Activated T-cell treated with anti-CD3 and anti-CD28 coated beads, Interleukin-2, amount 50 U/mL, for 1 hour (primary cell): ENCODE measurements around the gene HEXIM1.
"Not testable (repeated sequence)": the region's sequence is repeated elsewhere in the genome, so short reads cannot be mapped to it uniquely, and the experiment has no call there.

ENCODE experiments used
- DNase-seq: peaks from one replicate; pipeline ENCODE4 v3.0.0-alpha.2; 2020

Gene HEXIM1

DNA sequence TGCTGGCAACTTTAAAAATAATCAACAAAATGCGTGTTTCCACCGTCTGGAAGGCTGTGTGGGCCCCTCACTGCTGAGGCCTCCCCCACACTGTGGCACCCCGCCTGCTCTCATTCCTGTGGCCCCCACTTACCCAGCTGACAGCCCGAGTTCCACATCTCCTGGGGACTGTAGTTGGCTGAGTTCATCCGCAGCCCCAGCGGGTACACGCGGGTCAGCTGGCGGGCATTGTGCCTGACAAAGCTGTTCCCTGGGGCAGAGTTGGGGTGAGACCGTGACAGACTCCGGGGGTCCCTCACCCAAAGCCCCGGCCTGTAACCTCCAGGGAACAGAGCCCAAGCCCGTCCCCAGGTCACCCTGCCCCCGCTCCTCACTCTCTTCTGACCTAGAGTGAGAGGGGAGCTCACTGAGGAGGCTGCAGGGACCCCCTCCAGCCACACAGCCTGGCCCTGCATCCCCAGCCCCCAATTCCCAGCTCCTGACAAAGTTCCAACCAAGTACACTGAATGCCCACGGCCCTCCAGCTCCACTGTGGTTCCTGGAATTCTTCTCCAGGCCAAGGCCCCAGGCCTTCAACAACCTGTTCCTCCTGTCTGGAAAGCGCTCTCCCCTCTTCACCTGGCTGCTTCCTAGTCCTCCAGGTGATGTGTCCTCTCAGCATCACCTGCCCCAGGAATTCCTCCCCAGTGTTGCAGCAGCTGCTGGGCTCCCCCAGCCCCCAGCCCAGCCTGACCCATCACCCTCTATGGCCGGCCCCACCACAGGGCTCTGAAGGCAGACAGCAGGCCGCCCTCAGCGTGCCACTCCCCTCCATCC lies 34.0 kb upstream of the HEXIM1 start:
- DNase-seq, result no peak

DNA sequence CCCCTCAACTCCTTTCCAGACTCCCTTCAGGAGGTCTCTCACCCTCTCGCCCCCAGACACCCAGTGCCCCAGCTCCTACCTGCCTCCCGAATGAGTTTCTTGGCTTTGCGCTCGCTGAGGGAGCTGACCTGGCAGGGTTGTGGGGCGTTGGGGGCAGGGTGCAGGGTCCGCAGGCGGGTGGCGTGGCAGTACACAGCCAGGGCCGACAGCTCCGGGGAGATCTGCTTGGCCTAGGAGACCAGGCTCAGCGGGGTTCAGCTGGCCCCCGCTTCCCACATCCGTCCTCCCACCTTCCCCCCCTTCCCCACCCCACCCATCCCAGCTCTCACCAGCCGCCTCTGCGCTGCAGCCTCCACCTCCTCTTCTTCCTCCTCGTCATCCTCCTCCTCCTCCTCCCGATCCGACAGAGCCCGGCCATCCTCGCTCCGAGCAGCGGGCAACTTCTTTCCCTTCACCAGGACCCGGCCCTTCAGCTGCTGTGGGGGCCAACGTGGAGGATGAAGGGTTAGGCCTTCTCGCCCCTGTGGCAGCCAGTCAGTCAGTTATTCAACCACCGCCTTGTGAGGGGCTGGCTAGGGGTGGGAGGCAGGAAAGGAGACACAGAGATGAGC lies 33.2 kb upstream of the HEXIM1 start:
- no peak for DNase-seq

DNA sequence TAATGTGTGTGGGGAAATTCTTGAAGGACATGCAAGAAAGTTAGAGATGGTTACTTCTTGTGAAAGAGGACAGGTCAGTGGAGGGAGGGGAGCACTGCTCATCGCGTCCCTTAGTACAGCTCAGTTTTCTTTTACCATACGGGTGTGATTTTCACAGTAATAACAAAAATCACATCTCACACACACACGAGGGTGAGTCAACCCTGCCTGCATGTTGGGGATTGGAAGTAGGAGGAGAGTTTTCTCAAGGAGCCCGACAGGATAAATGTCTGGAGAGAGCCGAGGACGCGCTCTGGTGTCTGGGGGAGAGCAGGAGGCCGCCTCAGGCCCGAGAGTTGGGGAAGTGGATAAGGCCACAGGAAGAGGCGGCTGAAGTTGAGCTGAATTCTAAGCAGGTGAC lies 32.4 kb upstream of the HEXIM1 start:
- no peak for DNase-seq

DNA sequence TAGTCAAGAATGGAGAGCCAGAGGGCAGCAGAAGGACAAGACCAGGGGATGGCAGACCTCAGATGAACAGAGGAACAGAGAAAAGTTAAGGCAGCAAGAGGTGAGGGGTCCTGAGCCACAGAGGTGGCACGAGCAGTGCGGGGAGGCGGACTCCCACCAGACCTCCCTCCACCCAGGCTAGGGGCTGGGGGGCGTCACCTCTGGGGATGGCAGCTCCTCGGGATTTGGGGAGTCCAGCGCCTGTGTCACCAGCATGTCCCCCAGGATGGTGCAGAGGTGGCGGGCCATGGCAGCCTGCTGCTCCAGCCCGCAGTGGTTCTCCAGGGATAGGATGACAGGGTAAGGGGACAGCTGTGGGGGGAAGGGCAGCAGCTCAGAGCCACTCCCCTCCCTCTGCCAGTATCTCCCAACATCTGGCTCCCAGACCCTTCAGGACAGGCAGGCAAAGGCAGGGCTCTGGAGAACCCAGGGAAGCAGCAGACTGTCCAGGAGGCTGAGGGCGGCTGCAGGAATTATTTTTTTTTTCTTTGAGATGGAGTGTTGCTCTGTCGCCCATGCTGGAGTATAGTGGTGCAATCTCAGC lies 31.8 kb upstream of the HEXIM1 start:
- DNase-seq, result no peak

DNA sequence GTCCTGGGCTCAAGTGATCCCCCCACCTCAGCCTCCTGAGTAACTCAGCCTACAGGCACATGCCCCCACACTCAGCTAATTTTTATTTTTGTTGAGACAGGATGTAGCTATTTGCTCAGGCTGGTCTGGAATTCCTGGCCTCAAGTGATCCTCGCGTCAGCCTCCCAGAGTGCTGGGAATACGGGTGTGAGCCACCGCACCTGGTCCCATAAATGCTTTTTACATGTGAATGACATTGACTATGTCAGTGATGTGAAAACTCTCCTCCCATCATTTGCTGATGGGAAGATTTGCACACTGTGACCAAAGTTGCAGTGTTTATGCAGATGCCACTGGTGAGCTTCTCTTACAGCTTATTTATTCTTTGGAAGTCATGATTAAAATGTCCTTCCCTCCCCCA lies 30.9 kb upstream of the HEXIM1 start:
- no peak for DNase-seq

DNA sequence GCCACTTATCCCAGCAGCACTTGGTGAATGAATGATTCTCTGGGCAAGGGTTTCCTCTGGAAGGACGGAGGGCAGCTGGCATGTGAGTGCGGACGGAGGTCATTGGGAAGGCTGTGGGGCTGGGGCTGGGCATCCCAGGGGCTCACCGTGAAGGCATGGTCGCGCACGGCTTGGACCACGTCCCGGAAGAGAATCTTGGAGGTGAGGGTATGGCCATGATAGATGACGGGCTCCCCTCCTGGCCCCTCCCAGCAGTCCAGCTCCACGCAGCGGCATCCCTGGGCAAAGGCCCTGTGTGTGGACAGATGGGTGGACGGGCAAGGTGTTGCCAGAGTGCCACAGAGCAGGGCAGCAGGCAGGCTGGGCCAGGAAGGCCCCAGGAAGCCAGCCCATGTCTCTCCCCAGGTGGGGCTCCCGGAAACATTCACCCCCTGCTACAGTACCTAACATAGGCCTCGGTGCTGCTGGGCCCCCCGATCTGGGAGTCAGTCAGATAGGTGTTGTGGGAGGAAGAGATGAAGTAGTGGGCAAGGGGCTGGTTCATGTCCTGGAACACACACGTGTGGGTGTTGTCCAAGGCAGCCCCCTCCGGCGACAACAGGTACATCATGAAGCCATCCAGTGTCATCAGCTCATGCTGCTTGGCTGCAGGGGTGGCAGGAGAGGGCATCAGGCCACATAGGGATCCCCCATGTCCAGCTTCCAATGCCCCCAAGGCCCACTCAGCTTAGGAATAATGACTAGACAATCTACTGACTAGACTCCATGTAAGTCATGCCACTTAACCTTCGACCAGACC lies 30.2 kb upstream of the HEXIM1 start:
- no peak for DNase-seq

DNA sequence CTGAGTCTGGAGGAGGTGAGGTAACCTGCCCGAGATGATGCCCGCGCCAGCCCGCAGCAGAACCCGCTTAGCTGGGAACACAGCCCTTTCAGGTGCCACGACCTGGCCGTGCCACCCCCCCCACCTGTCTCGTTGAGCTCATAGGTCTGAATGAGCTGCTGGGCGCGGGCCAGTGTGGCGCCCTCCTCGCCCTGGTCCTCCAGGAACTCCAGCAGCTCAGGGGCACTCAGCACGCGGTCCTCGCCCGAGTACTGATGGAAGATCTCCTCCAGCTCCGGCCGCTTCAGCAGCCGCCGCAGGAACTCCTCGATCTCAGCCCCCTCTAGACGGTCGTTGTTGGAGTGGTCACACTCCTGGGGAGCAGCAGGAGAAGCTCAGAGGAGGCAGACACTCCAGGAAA lies 29.6 kb upstream of the HEXIM1 start:
- DNase-seq, result no peak

DNA sequence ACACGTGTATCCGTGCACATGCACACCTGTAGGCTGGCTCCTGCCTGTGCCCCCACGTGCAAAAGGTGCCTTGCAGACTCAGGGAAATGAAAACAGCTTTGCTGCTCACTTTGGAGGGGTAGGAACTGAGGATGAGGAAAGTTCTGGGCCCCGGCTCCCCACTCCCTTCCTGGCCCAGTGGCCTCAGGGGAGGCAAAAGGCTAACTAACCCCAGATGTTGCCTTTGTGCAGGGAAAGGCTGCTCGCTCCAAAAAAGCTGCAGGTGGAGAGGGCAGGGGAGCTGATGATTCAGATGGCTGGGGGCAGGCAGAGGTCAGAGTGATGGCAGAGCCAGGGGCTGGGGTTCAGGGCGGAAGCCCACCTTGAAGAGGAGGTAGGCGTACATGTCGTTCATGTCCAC lies 28.3 kb upstream of the HEXIM1 start:
- DNase-seq, result no peak

DNA sequence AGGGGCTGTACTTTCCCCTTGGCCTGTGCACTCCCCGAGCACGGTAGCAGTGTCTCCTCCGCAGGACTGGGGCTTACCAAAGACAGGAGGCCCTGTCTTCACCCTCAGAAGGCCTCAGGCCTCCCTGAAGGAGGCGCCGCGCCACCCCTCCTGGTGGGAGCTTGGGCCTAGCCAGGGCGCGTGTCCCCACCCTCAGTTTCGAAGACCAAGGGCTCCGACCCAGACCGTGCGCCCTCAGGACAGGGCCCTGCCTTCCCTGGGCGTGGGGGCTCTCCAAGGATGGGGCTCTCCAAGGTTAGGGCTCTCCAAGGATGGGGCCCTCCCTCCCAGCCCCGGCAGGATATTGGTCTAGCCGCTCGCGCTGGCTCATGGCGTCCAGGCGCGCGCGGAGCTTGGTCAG lies 27.7 kb upstream of the HEXIM1 start:
- DNase-seq, result no peak

DNA sequence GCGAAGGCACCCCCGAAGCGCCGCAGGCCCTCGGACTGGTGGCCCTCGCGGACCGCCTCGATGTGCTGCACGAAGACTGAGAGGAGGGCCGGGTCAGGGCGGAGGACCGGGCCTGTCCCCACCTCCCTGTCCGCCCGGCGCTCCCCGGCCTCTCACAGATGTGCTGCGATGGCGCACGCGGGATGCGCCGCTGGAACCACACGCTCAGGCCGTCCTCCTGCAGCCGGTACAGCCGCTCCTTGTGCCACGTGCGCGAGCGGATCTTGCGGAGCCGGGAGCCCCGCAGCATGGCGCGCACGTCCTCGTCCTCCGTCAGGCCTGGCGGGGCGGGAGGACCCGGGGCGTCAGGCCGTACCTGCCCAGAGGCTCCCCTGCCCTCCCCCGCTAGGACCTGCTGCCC lies 27.2 kb upstream of the HEXIM1 start:
- no peak for DNase-seq

DNA sequence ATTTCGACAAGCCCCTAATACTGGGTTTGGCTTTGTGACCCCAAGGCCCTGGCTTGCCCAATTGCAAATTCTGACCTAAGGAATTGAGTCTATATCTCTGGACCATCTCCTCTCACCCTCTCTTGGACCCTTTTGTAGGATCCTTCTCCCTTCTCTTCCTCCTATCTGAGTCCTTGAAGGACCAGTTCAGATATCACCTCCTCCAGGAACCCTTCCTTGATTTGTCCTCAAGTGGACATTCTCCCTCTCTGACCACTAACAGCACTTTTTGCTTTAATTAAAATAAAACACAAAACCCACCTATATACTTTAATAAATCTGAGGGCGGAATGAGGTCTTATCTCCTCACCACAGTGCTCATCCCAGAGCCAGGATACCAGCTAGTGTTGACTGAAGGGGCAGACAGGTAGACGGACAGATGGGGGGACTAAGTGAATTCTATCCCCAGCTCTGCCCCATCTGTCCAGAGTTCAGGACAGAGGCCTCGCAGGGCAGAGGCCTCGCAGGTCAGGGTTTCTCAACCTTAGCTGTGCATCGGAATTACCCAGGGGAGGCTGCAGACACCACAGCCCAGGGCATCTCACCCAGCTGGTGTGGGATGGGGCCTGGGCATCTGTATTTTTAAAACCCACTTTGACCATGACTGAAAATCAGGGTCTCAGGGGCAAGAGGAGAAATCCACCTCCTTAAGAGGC lies 25.1 kb upstream of the HEXIM1 start:
- no peak for DNase-seq

DNA sequence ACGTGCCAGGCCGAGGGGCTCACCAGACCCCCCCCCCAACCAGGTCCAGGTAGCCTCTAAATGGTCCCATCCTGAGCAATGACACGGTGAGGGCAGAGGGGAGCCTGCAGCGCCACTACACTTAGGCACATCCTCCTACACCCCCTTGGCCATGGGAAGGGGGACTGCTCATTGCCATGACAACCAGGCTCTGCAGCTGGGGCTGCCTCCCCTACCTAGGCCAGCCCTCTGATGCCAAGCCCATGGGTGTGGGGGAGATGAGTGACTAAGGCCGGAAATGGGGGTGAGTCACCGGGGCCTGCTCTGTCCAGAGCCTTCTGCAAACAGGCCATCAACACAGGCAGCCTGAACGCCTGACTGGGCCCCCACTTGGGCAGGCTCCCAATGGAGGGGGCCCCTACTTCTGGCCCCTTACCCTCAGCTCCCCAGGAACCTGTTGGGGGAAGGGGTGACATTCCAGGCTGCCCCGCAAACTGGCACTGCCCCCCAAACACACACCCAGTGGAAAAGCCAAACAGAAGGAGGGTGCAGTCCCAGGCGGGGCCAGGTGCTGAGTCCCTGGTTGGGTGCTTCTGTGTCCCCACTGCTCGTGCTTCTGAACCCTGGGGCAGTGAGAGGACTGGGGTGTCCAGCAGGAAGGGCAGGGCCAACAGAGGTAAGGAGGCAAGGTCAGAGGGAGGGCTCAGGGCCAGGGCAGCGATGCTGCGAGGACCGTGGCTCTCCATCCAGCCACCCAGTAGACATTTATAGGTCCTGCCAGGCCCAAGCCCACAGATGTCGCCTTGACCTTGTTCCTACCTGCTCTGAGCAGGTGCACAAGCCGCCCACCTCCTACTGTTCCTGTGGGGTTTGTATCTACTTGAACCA lies 24.1 kb upstream of the HEXIM1 start:
- DNase-seq, result no peak

DNA sequence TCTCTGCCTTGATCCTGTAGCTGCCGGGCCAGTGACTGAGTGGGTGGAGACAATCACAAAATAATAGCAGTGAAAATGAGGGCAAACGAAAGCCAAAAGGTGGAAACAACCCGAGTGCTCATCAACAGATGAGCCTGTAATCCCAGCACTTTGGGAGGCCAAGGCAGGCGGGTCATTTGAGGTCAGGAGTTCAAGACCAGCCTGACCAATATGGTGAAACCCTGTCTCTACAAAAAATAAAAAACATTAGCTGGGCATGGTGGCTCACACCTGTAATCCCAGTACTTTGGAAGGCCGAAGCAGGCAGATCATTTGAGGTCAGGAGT lies 23.5 kb upstream of the HEXIM1 start:
- DNase-seq, result not testable (repeated sequence)

DNA sequence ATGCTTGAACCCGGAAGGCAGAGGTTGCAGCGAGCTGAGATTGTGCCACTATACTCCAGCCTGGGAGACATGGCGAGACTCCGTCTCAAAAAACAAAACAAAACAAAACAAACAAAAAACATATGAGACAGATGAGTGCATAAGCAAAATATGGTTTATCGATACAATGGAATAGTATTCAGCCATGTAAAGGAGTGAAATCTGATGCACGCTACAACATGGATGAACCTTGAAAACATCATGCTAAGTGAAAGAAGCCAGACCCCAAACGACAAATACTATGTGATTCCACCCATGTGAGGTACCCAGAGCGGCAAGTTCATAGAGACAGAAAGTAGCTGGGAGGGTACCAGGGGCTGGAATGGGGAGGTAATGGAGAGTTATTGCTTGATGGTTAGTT lies 22.8 kb upstream of the HEXIM1 start:
- no peak for DNase-seq

DNA sequence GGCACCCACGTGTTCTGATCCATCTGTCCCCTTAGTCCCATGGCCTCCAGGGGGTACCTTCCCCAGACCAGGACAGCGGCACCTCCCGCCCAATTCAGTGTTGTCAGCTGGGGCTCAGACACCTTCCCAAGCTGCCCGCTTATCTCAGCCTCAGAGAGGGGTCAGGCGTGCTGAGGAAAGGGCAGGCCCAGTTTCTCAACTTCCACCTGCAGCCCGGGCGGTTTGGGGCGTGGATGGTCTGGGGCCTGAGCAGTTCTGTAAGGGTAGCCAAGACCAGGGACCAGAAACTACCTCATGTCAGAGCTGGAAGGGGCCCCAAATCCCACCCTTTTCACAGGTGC lies 21.1 kb upstream of the HEXIM1 start:
- no peak for DNase-seq

DNA sequence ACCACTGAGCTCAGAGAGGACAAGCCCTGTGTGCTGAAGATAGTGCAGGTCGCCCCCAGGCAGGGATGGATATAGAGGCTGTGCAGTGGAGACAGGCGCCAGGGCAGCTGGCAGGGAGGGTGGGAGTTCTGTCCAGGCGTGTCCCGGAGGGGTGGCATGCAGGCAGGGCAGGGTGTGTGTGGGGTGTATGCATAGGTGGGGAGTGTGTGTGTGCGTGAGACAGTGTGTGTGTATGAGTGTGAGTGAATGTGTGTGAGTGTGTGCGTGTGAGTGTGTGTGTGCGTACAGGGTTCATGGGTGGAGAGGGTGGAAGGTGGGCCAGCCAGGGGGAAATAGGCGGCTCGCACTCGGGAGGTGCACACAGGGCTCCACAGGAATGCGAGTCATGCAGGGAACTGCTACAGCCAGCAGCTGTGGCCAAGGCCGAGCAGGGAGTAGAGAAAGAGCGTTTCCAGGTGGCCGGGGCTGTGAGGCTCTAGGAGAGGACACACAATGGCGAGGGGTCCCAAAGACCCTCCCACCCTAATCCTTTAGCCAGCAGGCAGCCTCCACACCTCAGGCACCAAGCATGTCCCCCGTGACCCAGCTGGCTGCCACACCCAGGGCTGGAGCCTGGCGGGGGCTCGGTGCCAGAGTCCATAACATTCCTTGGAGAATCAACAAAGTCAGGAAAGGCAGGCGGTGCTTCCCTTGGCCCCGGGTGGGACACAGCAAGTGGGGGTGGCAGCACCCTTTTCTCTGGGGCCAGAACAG lies 20.6 kb upstream of the HEXIM1 start:
- no peak for DNase-seq

DNA sequence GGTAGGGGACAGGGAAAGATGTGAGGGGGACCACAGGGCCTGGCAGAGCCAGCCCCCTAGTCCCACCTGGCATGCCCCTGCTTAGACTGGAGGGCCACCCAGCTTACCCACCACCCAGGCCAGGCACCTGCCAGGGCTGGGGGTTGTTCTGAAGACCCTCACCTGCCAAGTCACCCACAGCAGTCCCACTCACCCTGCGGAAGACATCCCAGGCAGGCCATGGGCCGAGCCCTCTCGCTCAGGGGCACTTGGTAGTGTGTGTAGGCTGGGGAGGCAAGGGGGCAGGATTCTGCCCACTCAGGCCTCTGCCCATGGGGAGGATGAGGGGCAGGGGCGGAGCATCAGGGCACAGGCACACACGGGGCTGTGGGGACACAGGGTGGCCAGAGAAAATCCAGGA lies 19.9 kb upstream of the HEXIM1 start:
- no peak for DNase-seq

DNA sequence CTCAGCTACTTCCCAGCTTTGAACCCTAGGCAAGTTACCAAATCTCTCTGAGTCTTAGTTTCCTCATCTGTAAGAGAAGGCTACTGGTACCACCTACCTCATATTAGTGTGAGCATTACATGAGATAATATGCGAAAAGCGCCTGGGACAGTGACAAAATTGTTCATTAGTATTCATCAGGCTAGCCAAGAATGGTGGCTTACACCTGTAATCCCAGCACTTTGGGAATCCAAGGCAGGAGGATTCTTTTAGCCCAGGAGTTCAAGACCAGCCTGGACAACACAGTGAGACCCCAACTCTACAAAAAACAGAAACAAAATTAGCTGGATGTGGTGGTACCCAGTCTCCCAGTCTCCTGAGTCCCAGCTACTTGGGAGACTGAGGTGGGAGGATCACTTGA lies 19.3 kb upstream of the HEXIM1 start:
- no peak for DNase-seq

DNA sequence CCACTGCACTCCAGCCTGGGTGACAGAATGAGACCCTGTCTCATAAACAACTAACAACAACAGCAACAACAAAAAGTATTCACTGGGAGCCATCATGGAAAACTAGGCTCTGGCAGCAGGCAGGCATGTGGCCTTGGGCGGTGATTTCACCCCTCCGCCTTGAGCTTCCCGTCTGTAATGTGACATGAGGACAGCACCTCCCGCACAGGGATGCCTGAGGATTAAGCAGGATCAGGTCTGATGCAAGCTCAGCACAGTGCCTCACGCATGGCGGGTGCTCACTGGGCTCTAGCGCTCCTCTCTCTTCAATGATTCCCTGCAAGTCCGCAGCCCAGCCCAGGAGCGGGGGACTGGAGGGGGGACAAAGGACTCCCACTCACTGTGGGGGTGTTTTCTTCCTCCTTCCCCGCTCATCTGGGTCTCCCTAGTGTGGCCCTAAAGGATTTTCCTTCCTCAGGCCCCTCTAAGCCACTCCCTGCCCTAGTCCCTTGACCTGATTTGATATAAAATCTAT lies 18.8 kb upstream of the HEXIM1 start:
- no peak for DNase-seq

DNA sequence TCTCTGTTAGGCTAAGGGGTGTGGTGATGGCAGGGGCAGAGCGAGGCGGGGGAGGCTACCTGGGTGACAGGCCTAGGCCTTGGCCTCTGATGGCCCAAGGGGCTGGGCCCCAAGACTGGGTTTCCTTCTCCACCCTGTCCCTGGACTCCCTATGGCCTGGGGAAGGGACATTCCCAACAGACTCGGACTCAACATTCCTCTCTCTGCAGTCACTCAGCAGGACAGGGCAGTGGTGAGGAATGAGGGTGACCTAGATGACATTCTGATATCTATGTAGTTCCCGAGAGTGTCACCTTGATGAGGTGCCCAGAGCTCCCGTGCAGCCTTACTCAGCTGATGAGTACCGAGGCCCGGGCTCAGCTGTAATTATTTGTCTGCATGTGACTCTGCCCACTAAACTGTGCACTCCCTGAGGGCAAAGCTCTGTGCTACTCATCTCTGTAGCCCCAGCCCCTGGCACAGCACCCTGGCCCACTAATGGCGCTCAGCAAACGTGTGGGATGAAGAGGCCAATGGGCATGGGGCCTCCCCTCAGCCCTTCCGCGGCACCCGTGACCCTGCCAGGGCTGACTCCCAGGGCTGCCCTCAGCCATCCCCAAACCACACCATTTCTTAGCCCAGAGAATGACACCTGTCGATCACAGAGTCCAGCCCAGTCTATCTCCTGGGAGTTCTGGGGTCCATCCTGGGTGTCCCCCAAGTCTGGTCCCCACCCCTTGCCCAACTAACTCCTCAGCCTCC lies 18.2 kb upstream of the HEXIM1 start:
- no peak for DNase-seq
